ENCODE data around the gene AUTS2.

DNA sequence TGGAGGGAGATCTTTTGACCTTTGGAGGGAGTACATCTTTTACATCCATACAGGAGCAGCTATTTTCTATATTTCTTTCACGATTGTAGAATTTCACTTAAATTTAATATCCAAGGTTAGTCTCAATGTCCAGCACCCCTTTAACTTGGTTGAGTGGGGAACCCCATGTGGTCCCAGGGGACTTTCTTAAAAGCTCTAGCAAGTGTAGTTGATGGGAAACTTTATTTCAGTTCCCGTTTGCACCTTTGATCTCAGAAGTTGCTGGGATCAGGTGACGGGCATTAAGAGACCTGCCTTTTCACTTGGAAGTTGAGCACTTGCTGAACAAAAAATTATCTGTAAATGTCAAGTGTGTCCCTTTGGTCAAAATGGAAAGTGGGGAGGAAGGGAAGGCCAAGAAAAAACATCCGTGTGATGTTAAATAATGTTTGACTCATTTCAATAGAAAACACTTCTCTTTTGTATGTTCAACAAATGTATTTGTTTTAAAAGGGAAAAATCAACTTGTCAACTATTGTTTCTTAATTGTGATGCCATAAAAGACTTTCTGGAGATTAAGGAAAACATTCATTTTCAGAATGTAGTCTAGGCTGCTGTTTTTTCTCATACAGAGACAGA, 1163.5 kb downstream of the AUTS2 start:
- TF ChIP-seq, protein P1, sequence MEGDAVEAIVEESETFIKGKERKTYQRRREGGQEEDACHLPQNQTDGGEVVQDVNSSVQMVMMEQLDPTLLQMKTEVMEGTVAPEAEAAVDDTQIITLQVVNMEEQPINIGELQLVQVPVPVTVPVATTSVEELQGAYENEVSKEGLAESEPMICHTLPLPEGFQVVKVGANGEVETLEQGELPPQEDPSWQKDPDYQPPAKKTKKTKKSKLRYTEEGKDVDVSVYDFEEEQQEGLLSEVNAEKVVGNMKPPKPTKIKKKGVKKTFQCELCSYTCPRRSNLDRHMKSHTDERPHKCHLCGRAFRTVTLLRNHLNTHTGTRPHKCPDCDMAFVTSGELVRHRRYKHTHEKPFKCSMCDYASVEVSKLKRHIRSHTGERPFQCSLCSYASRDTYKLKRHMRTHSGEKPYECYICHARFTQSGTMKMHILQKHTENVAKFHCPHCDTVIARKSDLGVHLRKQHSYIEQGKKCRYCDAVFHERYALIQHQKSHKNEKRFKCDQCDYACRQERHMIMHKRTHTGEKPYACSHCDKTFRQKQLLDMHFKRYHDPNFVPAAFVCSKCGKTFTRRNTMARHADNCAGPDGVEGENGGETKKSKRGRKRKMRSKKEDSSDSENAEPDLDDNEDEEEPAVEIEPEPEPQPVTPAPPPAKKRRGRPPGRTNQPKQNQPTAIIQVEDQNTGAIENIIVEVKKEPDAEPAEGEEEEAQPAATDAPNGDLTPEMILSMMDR (IDR thresholded peaks at IDR 0.05), result no peak
- TF ChIP-seq POLR2AphosphoS5 (IDR thresholded peaks at IDR 0.05; ENCODE audit: low read depth, low read length), result no peak
- TF ChIP-seq, protein P2, sequence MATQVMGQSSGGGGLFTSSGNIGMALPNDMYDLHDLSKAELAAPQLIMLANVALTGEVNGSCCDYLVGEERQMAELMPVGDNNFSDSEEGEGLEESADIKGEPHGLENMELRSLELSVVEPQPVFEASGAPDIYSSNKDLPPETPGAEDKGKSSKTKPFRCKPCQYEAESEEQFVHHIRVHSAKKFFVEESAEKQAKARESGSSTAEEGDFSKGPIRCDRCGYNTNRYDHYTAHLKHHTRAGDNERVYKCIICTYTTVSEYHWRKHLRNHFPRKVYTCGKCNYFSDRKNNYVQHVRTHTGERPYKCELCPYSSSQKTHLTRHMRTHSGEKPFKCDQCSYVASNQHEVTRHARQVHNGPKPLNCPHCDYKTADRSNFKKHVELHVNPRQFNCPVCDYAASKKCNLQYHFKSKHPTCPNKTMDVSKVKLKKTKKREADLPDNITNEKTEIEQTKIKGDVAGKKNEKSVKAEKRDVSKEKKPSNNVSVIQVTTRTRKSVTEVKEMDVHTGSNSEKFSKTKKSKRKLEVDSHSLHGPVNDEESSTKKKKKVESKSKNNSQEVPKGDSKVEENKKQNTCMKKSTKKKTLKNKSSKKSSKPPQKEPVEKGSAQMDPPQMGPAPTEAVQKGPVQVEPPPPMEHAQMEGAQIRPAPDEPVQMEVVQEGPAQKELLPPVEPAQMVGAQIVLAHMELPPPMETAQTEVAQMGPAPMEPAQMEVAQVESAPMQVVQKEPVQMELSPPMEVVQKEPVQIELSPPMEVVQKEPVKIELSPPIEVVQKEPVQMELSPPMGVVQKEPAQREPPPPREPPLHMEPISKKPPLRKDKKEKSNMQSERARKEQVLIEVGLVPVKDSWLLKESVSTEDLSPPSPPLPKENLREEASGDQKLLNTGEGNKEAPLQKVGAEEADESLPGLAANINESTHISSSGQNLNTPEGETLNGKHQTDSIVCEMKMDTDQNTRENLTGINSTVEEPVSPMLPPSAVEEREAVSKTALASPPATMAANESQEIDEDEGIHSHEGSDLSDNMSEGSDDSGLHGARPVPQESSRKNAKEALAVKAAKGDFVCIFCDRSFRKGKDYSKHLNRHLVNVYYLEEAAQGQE (IDR thresholded peaks at IDR 0.05; ENCODE audit: insufficient read depth in 1 of 2, low read depth in 2 of 2, low read length in 1 of 2), result no peak

Data from Panc1 (cell line).